ENCODE measurements around the gene HIP1. TPM values are rescaled to one million over a fixed set of nuclear protein-coding genes. Genes with fewer than 3 reads are reported as not detected.

Gene HIP1
- total and polyA plus RNA-seq, 2 of the 13 experiments (the other 11 are each of a cell fraction or from before 2014, with no cell fraction given): 4.5 to 6.2 TPM

GRCh38 chr7:75691793-75692543, 46.8 kb downstream of the HIP1 start (continued):
- TF ChIP-seq ZBTB25 (CRISPR knock-in tag; IDR thresholded peaks at IDR 0.05): no peak
- TF ChIP-seq ARID5B (CRISPR knock-in tag; IDR thresholded peaks at IDR 0.05): 0 out of 2 replicates have a peak, but pooled peaks have one; percentile 28
- TF ChIP-seq TOE1 (CRISPR knock-in tag; IDR thresholded peaks at IDR 0.05): no peak
- TF ChIP-seq SOX13 (IDR thresholded peaks at IDR 0.05): no peak
- peak in 1 of 2 experiments; percentile 15; a peak in 1 of 4 replicates for TF ChIP-seq SOX13 (CRISPR knock-in tag; conservative IDR thresholded peaks at IDR 0.05 in 1 of 2, IDR thresholded peaks at IDR 0.05 in 1 of 2)
- no peak for TF ChIP-seq ZNF766 (CRISPR knock-in tag; IDR thresholded peaks at IDR 0.05; ENCODE audit: borderline replicate concordance)
- TF ChIP-seq NR2F6 (IDR thresholded peaks at IDR 0.05): peak; percentile 25; the same call in 1 of the 2 replicates
- TF ChIP-seq NR2F6 (CRISPR knock-in tag; IDR thresholded peaks at IDR 0.05): 0 out of 2 replicates have a peak, but pooled peaks have one; percentile 12
- peak; percentile 49; the same call in 1 of the 2 replicates for TF ChIP-seq ZMYM3 (CRISPR knock-in tag; IDR thresholded peaks at IDR 0.05)
- no peak for TF ChIP-seq MBD4 (IDR thresholded peaks at IDR 0.05; ENCODE audit: borderline replicate concordance, low read length)
- TF ChIP-seq EP300 (IDR thresholded peaks at IDR 0.05; ENCODE audit: low read depth in 2 of 2, low read length in 2 of 2): peak in 1 of 2 experiments; percentile 45; a peak in 2 of 4 replicates
- TF ChIP-seq EP300 (CRISPR knock-in tag; IDR thresholded peaks at IDR 0.05; ENCODE audit: borderline replicate concordance): no peak
- TF ChIP-seq POLR2AphosphoS5 (IDR thresholded peaks at IDR 0.05; ENCODE audit: low read depth, low read length): no peak
- no peak for TF ChIP-seq ATF6 (CRISPR knock-in tag; conservative IDR thresholded peaks at IDR 0.05)
- 0 out of 2 replicates have a peak, but pooled peaks have one; percentile 29 for TF ChIP-seq ARID3A (IDR thresholded peaks at IDR 0.05; ENCODE audit: low read depth, low read length)

Data from HepG2 (cell line).